ENCODE data around the gene UBAC1.

The UBAC1 gene

GRCh38 chr9:135993765-135994500, 32.8 kb upstream of the UBAC1 start:
- no peak for DNase-seq (ENCODE audit: low read depth in 3 of 3)

GRCh38 chr9:135993409-135993742, 32.2 kb upstream of the UBAC1 start:
- no peak for DNase-seq (ENCODE audit: low read depth in 3 of 3)

GRCh38 chr9:135992486-135993408, 31.6 kb upstream of the UBAC1 start:
- peak in 1 of 3 experiments; percentile 24 for DNase-seq (ENCODE audit: low read depth in 3 of 3)

- no peak for DNase-seq (ENCODE audit: low read depth in 3 of 3)
These were observed 30.6 kb upstream of the UBAC1 start for GRCh38 chr9:135991771-135992170.

GRCh38 chr9:135990468-135991429, 29.6 kb upstream of the UBAC1 start:
- DNase-seq (ENCODE audit: low read depth in 3 of 3): peak in 1 of 3 experiments; percentile 33

- peak in 1 of 3 experiments; percentile 20 for DNase-seq (ENCODE audit: low read depth in 3 of 3)
These were observed 28.7 kb upstream of the UBAC1 start for GRCh38 chr9:135989722-135990467.

- no peak for DNase-seq (ENCODE audit: low read depth in 3 of 3)
These were observed 28.0 kb upstream of the UBAC1 start for GRCh38 chr9:135989157-135989556.

GRCh38 chr9:135988493-135988892, 27.3 kb upstream of the UBAC1 start:
- no peak for DNase-seq (ENCODE audit: low read depth in 3 of 3)

- no peak for DNase-seq (ENCODE audit: low read depth in 3 of 3)
These were observed 26.7 kb upstream of the UBAC1 start for GRCh38 chr9:135987838-135988404.

- DNase-seq (ENCODE audit: low read depth in 3 of 3): no peak
These were observed 25.4 kb upstream of the UBAC1 start for GRCh38 chr9:135986605-135987004.

GRCh38 chr9:135985889-135986288, 24.7 kb upstream of the UBAC1 start:
- DNase-seq (ENCODE audit: low read depth in 3 of 3): no peak

GRCh38 chr9:135985459-135985774, 24.2 kb upstream of the UBAC1 start:
- no peak for DNase-seq (ENCODE audit: low read depth in 3 of 3)

- DNase-seq (ENCODE audit: low read depth in 3 of 3): no peak
These were observed 23.0 kb upstream of the UBAC1 start for GRCh38 chr9:135984072-135984710.

- DNase-seq (ENCODE audit: low read depth in 3 of 3): no peak
These were observed 22.3 kb upstream of the UBAC1 start for GRCh38 chr9:135983208-135984071.

GRCh38 chr9:135982499-135983207, 21.5 kb upstream of the UBAC1 start:
- DNase-seq (ENCODE audit: low read depth in 3 of 3): no peak

- no peak for DNase-seq (ENCODE audit: low read depth in 3 of 3)
These were observed 19.9 kb upstream of the UBAC1 start for GRCh38 chr9:135980926-135981630.

GRCh38 chr9:135979547-135980166, 18.5 kb upstream of the UBAC1 start:
- DNase-seq (ENCODE audit: low read depth in 3 of 3): no peak
